Upper lobe of left lung (tissue), 6 donors: ENCODE results near the gene CAND2. TPM values are rescaled to one million over a fixed set of nuclear protein-coding genes. Genes with fewer than 3 reads are reported as not detected.

Experiments used
- ATAC-seq, 2 donors: fragments of 200-7000 bp; cut with Tn5 transposase; one replicate each; pipeline ENCODE4 v1.9.1; 2022; ENCODE audit warnings: mild to moderate bottlenecking in 2 of 2, moderate library complexity in 2 of 2; ENCODE audit not compliant: low FRiP score in 2 of 2
- DNase-seq, 2 donors: peaks; one replicate each; pipeline ENCODE4 v3.0.0-alpha.2; 2019 to 2020
- H3K27ac ChIP-seq, 4 donors: fragments of 200-600 bp; sonication (generic); one replicate each; pipeline ENCODE4 v1.5.1; 2016 to 2019
- H3K27me3 ChIP-seq, 4 donors: fragments of 200-600 bp; sonication (generic); one replicate each; pipeline ENCODE4 v1.5.1; 2017 to 2019
- H3K36me3 ChIP-seq, 4 donors: fragments of 200-600 bp; sonication (generic); one replicate each; pipeline ENCODE4 v1.5.1; 2016 to 2019
- H3K4me1 ChIP-seq, 4 donors: fragments of 200-600 bp; sonication (generic); one replicate each; pipeline ENCODE4 v1.5.1; 2018 to 2019
- H3K4me3 ChIP-seq, 4 donors: fragments of 200-600 bp; sonication (generic); one replicate each; pipeline ENCODE4 v1.5.1; 2017 to 2019; ENCODE audit warnings: mild to moderate bottlenecking in 2 of 4, moderate library complexity in 1 of 4
- H3K9me3 ChIP-seq, 4 donors: fragments of 200-600 bp; sonication (generic); one replicate each; pipeline ENCODE4 v1.5.1; 2018 to 2019
- EP300 ChIP-seq, 4 donors: sonication (generic); formaldehyde crosslinking; IDR thresholded peaks; one replicate each; pipeline ENCODE4 v1.5.1; 2017; ENCODE audit warnings: antibody characterized with exemption in 4 of 4, control low read depth in 2 of 4
- POLR2A ChIP-seq, 4 donors: fragments of 450-650 bp; IDR thresholded peaks; one replicate each; pipeline ENCODE4 v1.5.1; 2016 to 2017; ENCODE audit warnings: antibody characterized with exemption in 4 of 4, mild to moderate bottlenecking in 2 of 4
- POLR2AphosphoS5 ChIP-seq, 2 donors: sonication (generic); formaldehyde crosslinking; IDR thresholded peaks; one replicate each; pipeline ENCODE4 v1.5.1; 2017; ENCODE audit warnings: antibody characterized with exemption in 2 of 2
- WGBS, 2 donors: methylation state at CpG; one replicate each; pipeline ENCODE4 v1.1.5; 2017 to 2018; 5-methylcytosine and 5-hydroxymethylcytosine counted together
- small RNA-seq, 4 donors: library from RNA; depleted of rRNA; stranded (forward); fragments of <200 nt; gene quantifications; one replicate each; pipeline ENCODE3, GENCODE V24; 2016
- total RNA-seq, 6 donors: library from RNA; depleted of rRNA in 4 of 6; stranded (reverse); fragments of >200 nt in 4 of 6; gene quantifications; one replicate each; pipeline versions ENCODE4 v1.1.0 to v1.2.1, GENCODE V29; 2016 to 2021
- TF ChIP-seq, protein P1 (sequence below), 6 experiments: fragments of 450-650 bp in 4 of 6; fragments of 200-600 bp in 2 of 6; sonication (generic) in 2 of 6; IDR thresholded peaks; one replicate each; pipeline ENCODE4 v1.5.1; 2016 to 2019; ENCODE audit warnings: antibody characterized with exemption in 6 of 6
- donor health status: DM: no; HTN: no; CAD: no; lungs with moderate emphysema.
- donor health status: DM: no; HTN: yes; CAD: no; lungs with severe emphysema.

The CAND2 gene
- total RNA-seq, 6 donors from 2014 or later, result 2.3 to 7.3 (median 5.0) TPM

DNA sequence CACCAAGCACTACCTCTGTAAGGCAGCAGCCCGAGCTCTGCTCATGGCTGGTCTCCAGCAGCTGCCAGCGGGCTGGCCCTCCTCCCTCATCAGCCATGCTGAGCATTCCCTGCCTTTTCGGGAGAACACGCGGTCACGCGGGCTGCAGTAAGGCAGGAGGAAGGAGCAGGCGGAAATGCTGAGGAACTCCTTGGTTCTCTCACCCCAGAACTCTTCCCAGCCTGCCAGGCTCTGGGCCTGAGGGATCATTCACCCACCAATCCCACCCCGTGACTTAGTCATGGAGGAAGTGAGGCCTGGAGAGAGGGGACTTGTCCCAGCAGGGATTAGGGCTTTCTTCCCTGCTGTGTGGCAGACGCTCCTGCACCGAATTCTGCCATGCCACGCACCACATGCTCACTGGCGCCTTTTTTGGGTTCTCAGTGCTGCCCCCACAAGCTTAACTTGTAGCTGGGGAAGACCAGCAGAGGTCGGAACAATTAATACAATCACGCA, 87.8 kb downstream of the CAND2 start:
- no peak overlapping the region for H3K4me3 ChIP-seq
- no peaks in the 10 kb centered on the region for H3K4me1 ChIP-seq
- no peaks in the 10 kb centered on the region for H3K9me3 ChIP-seq
- DNase-seq (no peak), ATAC-seq (no peak)
- 68 to 88% methylated on average over 15 of the region's 15 CpGs for WGBS, 2 donors
- TF ChIP-seq POLR2AphosphoS5 (IDR thresholded peaks at IDR 0.05) (no peak), POLR2A (IDR thresholded peaks at IDR 0.05) (no peak), EP300 (IDR thresholded peaks at IDR 0.05) (no peak)
- TF ChIP-seq, protein P1, sequence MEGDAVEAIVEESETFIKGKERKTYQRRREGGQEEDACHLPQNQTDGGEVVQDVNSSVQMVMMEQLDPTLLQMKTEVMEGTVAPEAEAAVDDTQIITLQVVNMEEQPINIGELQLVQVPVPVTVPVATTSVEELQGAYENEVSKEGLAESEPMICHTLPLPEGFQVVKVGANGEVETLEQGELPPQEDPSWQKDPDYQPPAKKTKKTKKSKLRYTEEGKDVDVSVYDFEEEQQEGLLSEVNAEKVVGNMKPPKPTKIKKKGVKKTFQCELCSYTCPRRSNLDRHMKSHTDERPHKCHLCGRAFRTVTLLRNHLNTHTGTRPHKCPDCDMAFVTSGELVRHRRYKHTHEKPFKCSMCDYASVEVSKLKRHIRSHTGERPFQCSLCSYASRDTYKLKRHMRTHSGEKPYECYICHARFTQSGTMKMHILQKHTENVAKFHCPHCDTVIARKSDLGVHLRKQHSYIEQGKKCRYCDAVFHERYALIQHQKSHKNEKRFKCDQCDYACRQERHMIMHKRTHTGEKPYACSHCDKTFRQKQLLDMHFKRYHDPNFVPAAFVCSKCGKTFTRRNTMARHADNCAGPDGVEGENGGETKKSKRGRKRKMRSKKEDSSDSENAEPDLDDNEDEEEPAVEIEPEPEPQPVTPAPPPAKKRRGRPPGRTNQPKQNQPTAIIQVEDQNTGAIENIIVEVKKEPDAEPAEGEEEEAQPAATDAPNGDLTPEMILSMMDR (IDR thresholded peaks at IDR 0.05), result no peak
- no peaks in the 10 kb centered on the region for H3K36me3 ChIP-seq
- no peaks in the 10 kb centered on the region for H3K27me3 ChIP-seq
- no peak overlapping the region for H3K27ac ChIP-seq

Small RNA genes within 50 kb of the gene (small RNA-seq; reads per million reads assigned to genes)
- 0 reads per million in 4 donors for gene AC034198.1

Other genes with a start within 250 kb of the CAND2 start
- gene MKRN2, start 239.6 kb upstream of the CAND2 start, total RNA-seq, result 10 to 100 TPM; 15.7 to 33.3 (median 23.4) TPM
- gene RAF1, start 132.6 kb upstream of the CAND2 start, total RNA-seq, result 100 to 1,000 TPM in 4 of 6 donors, 10 to 100 TPM in 2; 78.7 to 195 (median 110) TPM
- gene TMEM40, start 37.4 kb upstream of the CAND2 start, total RNA-seq, result 1 to 10 TPM in 4 of 6 donors, under 1 TPM in 2; 0.30 to 5.3 (median 1.1) TPM
- gene RPL32, start 44.9 kb downstream of the CAND2 start, total RNA-seq, result 1,000 to 10,000 TPM in 2 of 6 donors, 100 to 1,000 TPM in 4; 461 to 1,145 (median 921) TPM